Measurements from ENCODE around the gene USP30. TPM values are rescaled to one million over a fixed set of nuclear protein-coding genes. Genes with fewer than 3 reads are reported as not detected.

Gene USP30
- total and polyA plus RNA-seq, 9 of the 15 experiments (the other 6 are each of a cell fraction or from before 2014, with no cell fraction given), result 1.4 to 15.2 (median 7.0) TPM

DNA sequence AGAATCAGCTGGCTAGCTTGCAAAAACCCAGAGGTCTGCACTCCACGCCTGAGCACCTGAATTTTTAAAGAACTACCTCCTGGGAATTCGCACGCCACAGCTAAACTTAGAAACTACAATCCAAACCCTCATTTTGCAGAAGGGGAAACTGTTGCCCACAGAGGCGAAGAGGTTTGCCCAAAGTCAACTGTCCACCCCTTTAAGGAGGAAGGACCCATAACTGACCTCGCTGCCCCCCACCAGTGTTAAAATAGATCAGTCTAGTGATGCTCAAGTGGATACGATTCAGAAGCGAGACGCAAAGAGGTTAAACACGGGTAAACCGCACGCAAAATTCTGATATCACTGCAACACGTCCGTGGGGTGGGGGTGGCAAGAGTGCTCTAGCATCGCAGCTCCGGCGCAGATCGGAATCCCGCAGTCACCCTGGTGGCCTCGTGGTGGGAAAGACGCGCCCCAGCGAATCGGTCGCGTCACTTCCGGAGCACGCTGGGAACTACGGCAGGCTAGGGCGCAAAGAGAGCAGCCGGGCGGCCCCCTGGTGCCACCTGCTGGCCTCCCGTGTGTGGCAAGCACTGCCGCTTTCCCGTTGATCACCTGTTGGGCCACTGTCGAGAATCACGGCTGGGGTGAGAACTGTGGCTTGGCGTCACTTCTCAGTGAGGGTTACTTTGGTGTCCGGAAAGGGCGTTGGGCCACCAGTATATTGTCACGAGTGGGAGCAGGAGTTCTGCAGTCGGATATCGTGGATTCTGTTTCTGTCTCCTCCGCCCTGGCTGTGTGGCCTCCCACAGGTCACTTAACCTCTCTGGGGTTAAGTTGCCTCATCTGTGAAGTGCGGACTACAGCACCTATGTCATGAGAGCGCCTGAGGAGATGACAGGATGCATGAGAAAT lies 40.9 kb downstream of the USP30 start, which contains the start of gene ALKBH2 (continued):
- no peak for TF ChIP-seq MCM5 (IDR thresholded peaks at IDR 0.05; ENCODE audit: low read depth)
- TF ChIP-seq MCM7 (IDR thresholded peaks at IDR 0.05), result no peak
- no peak for TF ChIP-seq NCOA6 (IDR thresholded peaks at IDR 0.05)
- no peak for TF ChIP-seq ZNF41 (CRISPR knock-in tag; conservative IDR thresholded peaks at IDR 0.05)
- TF ChIP-seq SIRT6 (IDR thresholded peaks at IDR 0.05; ENCODE audit: low read depth, low read length), result no peak
- peak; percentile 46 for TF ChIP-seq FIP1L1 (IDR thresholded peaks at IDR 0.05; ENCODE audit: low read depth, low read length, poor library complexity, severe bottlenecking)
- TF ChIP-seq ZNF695 (CRISPR knock-in tag; IDR thresholded peaks at IDR 0.05), result no peak
- TF ChIP-seq NCOA1 (IDR thresholded peaks at IDR 0.05; ENCODE audit: low read depth), result no peak
- TF ChIP-seq, protein P1, sequence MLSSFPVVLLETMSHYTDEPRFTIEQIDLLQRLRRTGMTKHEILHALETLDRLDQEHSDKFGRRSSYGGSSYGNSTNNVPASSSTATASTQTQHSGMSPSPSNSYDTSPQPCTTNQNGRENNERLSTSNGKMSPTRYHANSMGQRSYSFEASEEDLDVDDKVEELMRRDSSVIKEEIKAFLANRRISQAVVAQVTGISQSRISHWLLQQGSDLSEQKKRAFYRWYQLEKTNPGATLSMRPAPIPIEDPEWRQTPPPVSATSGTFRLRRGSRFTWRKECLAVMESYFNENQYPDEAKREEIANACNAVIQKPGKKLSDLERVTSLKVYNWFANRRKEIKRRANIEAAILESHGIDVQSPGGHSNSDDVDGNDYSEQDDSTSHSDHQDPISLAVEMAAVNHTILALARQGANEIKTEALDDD (IDR thresholded peaks at IDR 0.05), result no peak
- TF ChIP-seq SNRNP70 (optimal IDR thresholded peaks at IDR 0.05; ENCODE audit: low read depth, low read length), result no peak
- no peak for TF ChIP-seq PCBP2 (IDR thresholded peaks at IDR 0.05; ENCODE audit: low read depth, low read length, poor library complexity, severe bottlenecking)
- TF ChIP-seq NCOA2 (IDR thresholded peaks at IDR 0.05; ENCODE audit: partially characterized antibody in 2 of 2), result no peak
- TF ChIP-seq CBX8 (IDR thresholded peaks at IDR 0.05; ENCODE audit: borderline replicate concordance, extremely low read depth, low read depth, low read length, poor library complexity, severe bottlenecking), result no peak
- TF ChIP-seq ILK (tag; IDR thresholded peaks at IDR 0.05; ENCODE audit: borderline replicate concordance, low read depth), result no peak
- TF ChIP-seq MEF2D (tag; conservative IDR thresholded peaks at IDR 0.05; ENCODE audit: low read depth), result 0 out of 2 replicates have a peak, but pooled peaks have one; percentile 46
- TF ChIP-seq PHTF2 (CRISPR knock-in tag; IDR thresholded peaks at IDR 0.05), result no peak
- TF ChIP-seq, protein P2, sequence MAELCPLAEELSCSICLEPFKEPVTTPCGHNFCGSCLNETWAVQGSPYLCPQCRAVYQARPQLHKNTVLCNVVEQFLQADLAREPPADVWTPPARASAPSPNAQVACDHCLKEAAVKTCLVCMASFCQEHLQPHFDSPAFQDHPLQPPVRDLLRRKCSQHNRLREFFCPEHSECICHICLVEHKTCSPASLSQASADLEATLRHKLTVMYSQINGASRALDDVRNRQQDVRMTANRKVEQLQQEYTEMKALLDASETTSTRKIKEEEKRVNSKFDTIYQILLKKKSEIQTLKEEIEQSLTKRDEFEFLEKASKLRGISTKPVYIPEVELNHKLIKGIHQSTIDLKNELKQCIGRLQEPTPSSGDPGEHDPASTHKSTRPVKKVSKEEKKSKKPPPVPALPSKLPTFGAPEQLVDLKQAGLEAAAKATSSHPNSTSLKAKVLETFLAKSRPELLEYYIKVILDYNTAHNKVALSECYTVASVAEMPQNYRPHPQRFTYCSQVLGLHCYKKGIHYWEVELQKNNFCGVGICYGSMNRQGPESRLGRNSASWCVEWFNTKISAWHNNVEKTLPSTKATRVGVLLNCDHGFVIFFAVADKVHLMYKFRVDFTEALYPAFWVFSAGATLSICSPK (IDR thresholded peaks at IDR 0.05; ENCODE audit: borderline replicate concordance), result no peak
- TF ChIP-seq ELF1 (tag; IDR thresholded peaks at IDR 0.05), result peak; percentile 62; the same call in 1 of the 2 replicates
- TF ChIP-seq, protein P3, sequence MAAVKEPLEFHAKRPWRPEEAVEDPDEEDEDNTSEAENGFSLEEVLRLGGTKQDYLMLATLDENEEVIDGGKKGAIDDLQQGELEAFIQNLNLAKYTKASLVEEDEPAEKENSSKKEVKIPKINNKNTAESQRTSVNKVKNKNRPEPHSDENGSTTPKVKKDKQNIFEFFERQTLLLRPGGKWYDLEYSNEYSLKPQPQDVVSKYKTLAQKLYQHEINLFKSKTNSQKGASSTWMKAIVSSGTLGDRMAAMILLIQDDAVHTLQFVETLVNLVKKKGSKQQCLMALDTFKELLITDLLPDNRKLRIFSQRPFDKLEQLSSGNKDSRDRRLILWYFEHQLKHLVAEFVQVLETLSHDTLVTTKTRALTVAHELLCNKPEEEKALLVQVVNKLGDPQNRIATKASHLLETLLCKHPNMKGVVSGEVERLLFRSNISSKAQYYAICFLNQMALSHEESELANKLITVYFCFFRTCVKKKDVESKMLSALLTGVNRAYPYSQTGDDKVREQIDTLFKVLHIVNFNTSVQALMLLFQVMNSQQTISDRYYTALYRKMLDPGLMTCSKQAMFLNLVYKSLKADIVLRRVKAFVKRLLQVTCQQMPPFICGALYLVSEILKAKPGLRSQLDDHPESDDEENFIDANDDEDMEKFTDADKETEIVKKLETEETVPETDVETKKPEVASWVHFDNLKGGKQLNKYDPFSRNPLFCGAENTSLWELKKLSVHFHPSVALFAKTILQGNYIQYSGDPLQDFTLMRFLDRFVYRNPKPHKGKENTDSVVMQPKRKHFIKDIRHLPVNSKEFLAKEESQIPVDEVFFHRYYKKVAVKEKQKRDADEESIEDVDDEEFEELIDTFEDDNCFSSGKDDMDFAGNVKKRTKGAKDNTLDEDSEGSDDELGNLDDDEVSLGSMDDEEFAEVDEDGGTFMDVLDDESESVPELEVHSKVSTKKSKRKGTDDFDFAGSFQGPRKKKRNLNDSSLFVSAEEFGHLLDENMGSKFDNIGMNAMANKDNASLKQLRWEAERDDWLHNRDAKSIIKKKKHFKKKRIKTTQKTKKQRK (IDR thresholded peaks at IDR 0.05; ENCODE audit: borderline replicate concordance, low read depth, low read length), result no peak
- TF ChIP-seq KDM4B (IDR thresholded peaks at IDR 0.05; ENCODE audit: borderline replicate concordance in 2 of 2, low read depth in 1 of 2), result peak in 1 of 2 experiments; percentile 77; a peak in 1 of 4 replicates
- TF ChIP-seq TEAD1 (CRISPR knock-in tag; IDR thresholded peaks at IDR 0.05), result peak in 1 of 2 experiments; percentile 89; a peak in 3 of 4 replicates

All from K562 (cell line).